GM23338 (cell line): ENCODE results near the gene CLSTN1. TPM values are rescaled to one million over a fixed set of nuclear protein-coding genes. Genes with fewer than 3 reads are reported as not detected.

Experiments
- ATAC-seq: fragments of 200-7000 bp; cut with Tn5 transposase; 3 replicates; pipeline ENCODE4 v1.9.1; 2020
- DNase-seq: peaks from one replicate; pipeline ENCODE4 v3.0.0-alpha.2; 2015; ENCODE audit warnings: low spot score
- H2AFZ ChIP-seq: fragments of 200-600 bp; sonication (generic); 2 replicates; pipeline ENCODE4 v1.8.0; 2016; ENCODE audit warnings: antibody characterized with exemption, mild to moderate bottlenecking, moderate library complexity
- H3F3A ChIP-seq: fragments of 200-600 bp; sonication (generic); replicated peaks from 2 replicates; pipeline ENCODE4 v1.8.0; 2017; ENCODE audit warnings: antibody characterized with exemption, mixed run types, low read depth
- H3K27ac ChIP-seq: fragments of 200-600 bp; sonication (generic); 2 replicates; pipeline ENCODE4 v1.6.1; 2016; ENCODE audit warnings: low read depth
- H3K27me3 ChIP-seq: fragments of 200-600 bp; sonication (generic); 2 replicates; pipeline ENCODE4 v1.8.0; 2016; ENCODE audit warnings: mild to moderate bottlenecking, mixed run types, moderate library complexity; ENCODE audit not compliant: insufficient read depth
- H3K36me3 ChIP-seq: fragments of 200-600 bp; sonication (generic); 2 replicates; pipeline ENCODE4 v1.8.0; 2016; ENCODE audit warnings: mild to moderate bottlenecking; ENCODE audit not compliant: insufficient read depth
- H3K4me1 ChIP-seq: fragments of 200-600 bp; sonication (generic); 2 replicates; pipeline ENCODE4 v1.8.0; 2016; ENCODE audit warnings: mild to moderate bottlenecking, moderate library complexity; ENCODE audit not compliant: insufficient read depth
- H3K4me2 ChIP-seq: fragments of 200-600 bp; sonication (generic); 2 replicates; pipeline ENCODE4 v1.7.1; 2017; ENCODE audit warnings: mixed run types
- H3K4me3 ChIP-seq: fragments of 200-600 bp; sonication (generic); 2 replicates; pipeline ENCODE4 v1.6.1; 2016; ENCODE audit warnings: mixed run types
- H3K79me2 ChIP-seq: fragments of 200-600 bp; sonication (generic); replicated peaks from 2 replicates; pipeline ENCODE4 v1.8.0; 2017; ENCODE audit warnings: mild to moderate bottlenecking; ENCODE audit not compliant: insufficient read depth
- H3K9me2 ChIP-seq: fragments of 200-600 bp; sonication (generic); 2 replicates; pipeline ENCODE4 v1.8.0; 2017; ENCODE audit not compliant: insufficient read depth
- H4K20me1 ChIP-seq: fragments of 200-600 bp; sonication (generic); replicated peaks from 2 replicates; pipeline ENCODE4 v1.8.0; 2017; ENCODE audit warnings: mild to moderate bottlenecking; ENCODE audit not compliant: insufficient read depth
- H3K27ac Mint-ChIP-seq: 2 replicates; pipeline ENCODE4 v1.8.0; 2020; ENCODE audit warnings: inconsistent platforms, mild to moderate bottlenecking, moderate library complexity, mixed read lengths
- H3K27me3 Mint-ChIP-seq: 3 replicates; pipeline ENCODE4 v1.8.0; 2022; ENCODE audit warnings: low read depth, mild to moderate bottlenecking, moderate library complexity, mixed read lengths, inconsistent platforms; ENCODE audit not compliant: insufficient read depth, poor library complexity
- H3K36me3 Mint-ChIP-seq: 3 replicates; pipeline ENCODE4 v1.8.0; 2021; ENCODE audit warnings: low read depth, mild to moderate bottlenecking, inconsistent platforms, moderate library complexity, mixed read lengths
- H3K4me1 Mint-ChIP-seq: 3 replicates; pipeline ENCODE4 v1.8.0; 2020; ENCODE audit warnings: mild to moderate bottlenecking, inconsistent platforms, mixed read lengths
- H3K4me3 Mint-ChIP-seq: 3 replicates; pipeline ENCODE4 v1.8.0; 2021; ENCODE audit warnings: moderate library complexity, mild to moderate bottlenecking, inconsistent platforms, mixed read lengths
- H3K9me3 Mint-ChIP-seq: 3 replicates; pipeline ENCODE4 v1.8.0; 2020; ENCODE audit warnings: moderate library complexity, mild to moderate bottlenecking, inconsistent platforms, mixed read lengths
- CTCF ChIP-seq, 2 experiments: fragments of 200-600 bp in 1 of 2; sonication (generic) in 1 of 2; conservative IDR thresholded peaks; 2 replicates each; pipeline versions ENCODE4 v1.5.1 to v1.6.1; 2016 to 2017; ENCODE audit warnings: antibody characterized with exemption in 2 of 2, low read depth in 2 of 2, mild to moderate bottlenecking in 2 of 2, moderate library complexity in 1 of 2
- EZH2 ChIP-seq: fragments of 200-600 bp; sonication (generic); IDR thresholded peaks from one replicate; pipeline ENCODE4 v1.8.0; 2017; ENCODE audit warnings: antibody characterized with exemption, mild to moderate bottlenecking, low read depth; ENCODE audit not compliant: unreplicated experiment
- EZH2phosphoT487 ChIP-seq: fragments of 200-600 bp; sonication (generic); IDR thresholded peaks from one replicate; pipeline ENCODE4 v1.8.1; 2018; ENCODE audit warnings: antibody characterized with exemption; ENCODE audit not compliant: unreplicated experiment
- JUNB ChIP-seq: IDR thresholded peaks from one replicate; pipeline ENCODE4 v1.6.1; 2016; ENCODE audit warnings: antibody characterized with exemption; ENCODE audit not compliant: unreplicated experiment
- NANOG ChIP-seq: IDR thresholded peaks from 2 replicates; pipeline ENCODE4 v1.6.1; 2016; ENCODE audit warnings: antibody characterized with exemption, borderline replicate concordance
- STAT1 ChIP-seq: IDR thresholded peaks from one replicate; pipeline ENCODE4 v1.6.1; 2016; ENCODE audit warnings: antibody characterized with exemption; ENCODE audit not compliant: unreplicated experiment
- ZNF331 ChIP-seq: fragments of 250-450 bp; sonication (Bioruptor Pico); IDR thresholded peaks from 2 replicates; pipeline ENCODE4 v1.5.0; 2020; ENCODE audit warnings: low read depth, mild to moderate bottlenecking, moderate library complexity
- ZNF462 ChIP-seq: fragments of 250-450 bp; sonication (Bioruptor Pico); IDR thresholded peaks from 2 replicates; pipeline ENCODE4 v1.5.0; 2020; ENCODE audit warnings: mild to moderate bottlenecking, moderate library complexity
- polyA plus RNA-seq: library from polyadenylated mRNA; unstranded; fragments of >200 nt; fragmentation: Nextera tagmentation; extraction: Ambion mirVana; gene quantifications from 2 replicates; pipeline ENCODE4 v1.2.1, GENCODE V29; 2016
- total RNA-seq: library from RNA; depleted of rRNA; stranded (reverse); fragments of >200 nt; shearing (Covaris generic); gene quantifications from 2 replicates; pipeline ENCODE4 v1.2.3, GENCODE V29; 2014

The CLSTN1 gene
- total and polyA plus RNA-seq, 2 experiments from 2014 or later, result 38.5 to 66.2 TPM

GRCh38 chr1:9746651-9747050, 77.1 kb downstream of the CLSTN1 start (continued):
- TF ChIP-seq ZNF462 (CRISPR knock-in tag) (no peak), EZH2phosphoT487 (no peak), EZH2 (no peak), STAT1 (no peak), CTCF (conservative IDR thresholded peaks at IDR 0.05; ENCODE audit: low read depth in 2 of 2) (no peak), NANOG (no peak), ZNF331 (no peak)

GRCh38 chr1:9746211-9746610, 77.6 kb downstream of the CLSTN1 start:
- 0 out of 2 replicates have a peak overlapping the region, but pooled peaks have one; percentile 32 for H3K27ac ChIP-seq
- peaks cover 67% of the 10 kb centered on the region for H3K36me3 Mint-ChIP-seq
- no peak for ATAC-seq
- TF ChIP-seq ZNF331 (no peak), CTCF (conservative IDR thresholded peaks at IDR 0.05; ENCODE audit: low read depth in 2 of 2) (no peak), JUNB (no peak)

More at GRCh38 chr1:9746211-9746610, 77.6 kb downstream of the CLSTN1 start:
- H2AFZ ChIP-seq, result no peak overlapping the region
- no peak overlapping the region for H3K4me3 ChIP-seq
- H3K27me3 ChIP-seq, result no peaks in the 10 kb centered on the region
- no peak overlapping the region for H3K27ac Mint-ChIP-seq
- no peak overlapping the region for H3K4me3 Mint-ChIP-seq
- no peaks in the 10 kb centered on the region for H3K9me2 ChIP-seq
- no peak overlapping the region for H3K4me2 ChIP-seq
- no peaks in the 10 kb centered on the region for H3K4me1 Mint-ChIP-seq
- peaks cover 30% of the 10 kb centered on the region; the same call in 1 of the 2 replicates for H3K36me3 ChIP-seq
- peaks cover 2% of the 10 kb centered on the region for H3K27me3 Mint-ChIP-seq
- DNase-seq, result no peak
- no peaks in the 10 kb centered on the region for H3K79me2 ChIP-seq
- H3F3A ChIP-seq, result 0 out of 2 replicates have a peak, but pooled peaks cover 11% of the 10 kb centered on the region
- peaks cover 8% of the 10 kb centered on the region for H4K20me1 ChIP-seq
- no peaks in the 10 kb centered on the region for H3K4me1 ChIP-seq
- no peaks in the 10 kb centered on the region for H3K9me3 Mint-ChIP-seq
